ENCODE data around the gene METTL25. TPM values are rescaled to one million over a fixed set of nuclear protein-coding genes. Genes with fewer than 3 reads are reported as not detected.
A peak's percentile ranks its signal among the peaks of the same experiment; 100 is the strongest.

Gene METTL25
- total RNA-seq, 4 donors from 2014 or later = 13.7 to 32.3 (median 24.7) TPM

GRCh38 chr12:82524641-82525040 lies 166.3 kb downstream of the METTL25 start:
- TF ChIP-seq POLR2A (IDR thresholded peaks at IDR 0.05) (no peak), EP300 (IDR thresholded peaks at IDR 0.05) (no peak), CTCF (IDR thresholded peaks at IDR 0.05) (no peak), POLR2AphosphoS5 (IDR thresholded peaks at IDR 0.05) (no peak)
- H3K36me3 ChIP-seq = no peaks in the 10 kb centered on the region
- no peak for ATAC-seq
- no peaks in the 10 kb centered on the region for H3K27me3 ChIP-seq
- H3K9me3 ChIP-seq = no peaks in the 10 kb centered on the region
- no peak overlapping the region for H3K27ac ChIP-seq
- H3K4me3 ChIP-seq = no peak overlapping the region
- peaks cover 0 to 16% (median 0%) of the 10 kb centered on the region in 3 donors for H3K4me1 ChIP-seq
- WGBS, 2 donors (ENCODE audit: low coverage in 1 of 2) = 12 to 41% methylated on average over 2 of the region's 2 CpGs

- ATAC-seq = no peak
- Histone ChIP-seq H3K27me3 (no peaks in the 10 kb centered on the region), H3K36me3 (no peaks in the 10 kb centered on the region), H3K4me3 (no peak overlapping the region), H3K4me1 (peaks cover 0 to 16% (median 0%) of the 10 kb centered on the region in 3 donors), H3K27ac (no peak overlapping the region), H3K9me3 (no peaks in the 10 kb centered on the region)
- 89 to 90% methylated on average over 2 of the region's 2 CpGs for WGBS, 2 donors (ENCODE audit: low coverage in 1 of 2)
- TF ChIP-seq POLR2AphosphoS5 (IDR thresholded peaks at IDR 0.05) (no peak), POLR2A (IDR thresholded peaks at IDR 0.05) (no peak), CTCF (IDR thresholded peaks at IDR 0.05) (no peak), EP300 (IDR thresholded peaks at IDR 0.05) (no peak)
Measured at GRCh38 chr12:82525616-82526015, 167.3 kb downstream of the METTL25 start.

- H3K27ac ChIP-seq = no peak overlapping the region
- ATAC-seq = no peak
- no peaks in the 10 kb centered on the region for H3K27me3 ChIP-seq
- H3K36me3 ChIP-seq = no peaks in the 10 kb centered on the region
- TF ChIP-seq CTCF (IDR thresholded peaks at IDR 0.05) (peak; percentile 57 to 76 (median 66)), EP300 (IDR thresholded peaks at IDR 0.05) (no peak)
- WGBS, 2 donors (ENCODE audit: low coverage in 1 of 2) = 13 to 20% methylated on average over 5 of the region's 5 CpGs
- no peaks in the 10 kb centered on the region for H3K9me3 ChIP-seq
- H3K4me1 ChIP-seq = peaks cover 0 to 16% (median 0%) of the 10 kb centered on the region in 3 donors
- H3K4me3 ChIP-seq = no peak overlapping the region
Measured at GRCh38 chr12:82527165-82527780, 168.9 kb downstream of the METTL25 start.

Other genes with a start within 250 kb of the METTL25 start
- gene CCDC59, start 142 bp upstream of the METTL25 start, total RNA-seq = 10 to 100 TPM; 51.2 to 66.6 (median 56.1) TPM